ENCODE data around the gene VMP1. TPM values are rescaled to one million over a fixed set of nuclear protein-coding genes. Genes with fewer than 3 reads are reported as not detected.
"Not testable (repeated sequence)": the region's sequence is repeated elsewhere in the genome, so short reads cannot be mapped to it uniquely, and the experiment has no call there.

Gene VMP1
- polyA plus RNA-seq, 1 experiment: 105 TPM

- no peak for DNase-seq (ENCODE audit: low read depth)
- POLR2A ChIA-PET: interaction anchor here (0.5 to 0.6 kb wide), 2 partner anchors 8 to 28 kb away, joined by 3 read pairs; no protein-coding TSS in a partner anchor
- TF ChIP-seq CTCF (IDR thresholded peaks at IDR 0.05; ENCODE audit: insufficient read depth, low read depth, low read length): no peak
- CTCF ChIA-PET: interaction anchor here (0.8 kb wide), 1 partner anchor 22 kb away, joined by 3 read pairs; no protein-coding TSS in a partner anchor
- Histone ChIP-seq H3K27me3 (ENCODE audit: control insufficient read depth, insufficient read depth, low read length) (no peaks in the 10 kb centered on the region), H3K4me3 (ENCODE audit: low read depth, low read length) (no peak overlapping the region), H3K36me3 (ENCODE audit: control insufficient read depth, insufficient read depth, low read length) (no peaks in the 10 kb centered on the region)
Measured at GRCh38 chr17:59800530-59800942, 93.1 kb downstream of the VMP1 start.

DNA sequence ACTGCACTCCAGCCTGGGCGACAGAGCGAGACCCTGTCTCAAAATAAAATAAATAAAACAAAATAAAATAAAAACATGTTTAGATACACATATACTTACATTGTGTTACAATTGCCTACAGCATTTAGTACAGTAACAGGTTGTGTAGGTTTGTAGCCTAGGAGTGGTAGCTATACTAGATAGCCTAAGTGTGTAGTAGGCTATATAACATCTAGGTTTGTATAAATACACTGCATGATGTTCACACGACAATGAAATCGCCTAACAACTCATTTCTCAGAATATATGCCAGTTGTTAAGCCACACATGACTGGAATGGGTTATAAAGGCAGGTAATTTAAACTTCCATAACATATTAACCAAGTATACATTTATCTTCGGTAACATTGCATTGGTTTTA is 94.7 kb downstream of the VMP1 start:
- POLR2A ChIA-PET: no interaction called here
- Histone ChIP-seq H3K27me3 (ENCODE audit: control insufficient read depth, insufficient read depth, low read length) (no peaks in the 10 kb centered on the region), H3K4me3 (ENCODE audit: low read depth, low read length) (no peak overlapping the region), H3K36me3 (ENCODE audit: control insufficient read depth, insufficient read depth, low read length) (no peaks in the 10 kb centered on the region)
- TF ChIP-seq CTCF (IDR thresholded peaks at IDR 0.05; ENCODE audit: insufficient read depth, low read depth, low read length): no peak
- CTCF ChIA-PET: interaction anchor here (2.1 kb wide), 1 partner anchor 14 kb away, joined by 4 read pairs; no protein-coding TSS in a partner anchor
- DNase-seq (ENCODE audit: low read depth): no peak

GRCh38 chr17:59804901-59805465 is 97.5 kb downstream of the VMP1 start:
- ChIA-PET POLR2A (interaction anchor here (0.5 kb wide), 1 partner anchor 51 kb away, joined by 13 read pairs; no protein-coding TSS in a partner anchor), CTCF (no interaction called here)
- no peaks in the 10 kb centered on the region for H3K27me3 ChIP-seq (ENCODE audit: control insufficient read depth, insufficient read depth, low read length)

DNA sequence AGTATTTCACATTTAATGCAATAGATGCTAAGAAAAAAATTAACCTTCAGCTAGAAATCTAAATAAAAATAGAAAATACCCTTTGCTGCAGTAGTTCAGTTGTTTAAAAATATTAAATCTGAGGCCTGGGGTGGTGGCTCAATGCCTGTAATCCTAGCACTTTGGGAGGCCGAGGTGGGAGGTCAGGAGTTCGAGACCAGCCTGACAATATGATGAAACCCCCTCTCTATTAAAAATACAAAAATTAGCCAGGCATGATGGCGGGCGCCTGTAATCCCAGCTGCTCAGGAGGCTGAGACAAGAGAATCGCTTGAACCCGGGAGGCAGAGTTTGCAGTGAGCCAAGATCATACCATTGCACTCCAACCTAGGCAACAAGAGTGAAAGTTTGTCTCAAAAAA is 98.9 kb downstream of the VMP1 start:
- not testable (repeated sequence) for H3K27me3 ChIP-seq (ENCODE audit: control insufficient read depth, insufficient read depth, low read length); H3K36me3 ChIP-seq (ENCODE audit: control insufficient read depth, insufficient read depth, low read length); H3K4me3 ChIP-seq (ENCODE audit: low read depth, low read length); DNase-seq (ENCODE audit: low read depth)
- CTCF ChIA-PET: interaction anchor here (0.7 kb wide), 1 partner anchor 94 kb away, joined by 3 read pairs; no protein-coding TSS in a partner anchor
- POLR2A ChIA-PET: interaction anchor here (0.7 kb wide), 2 partner anchors 37 to 52 kb away, joined by 9 to 12 read pairs; no protein-coding TSS in a partner anchor

More at GRCh38 chr17:59804901-59805465, 97.5 kb downstream of the VMP1 start:
- no peaks in the 10 kb centered on the region for H3K36me3 ChIP-seq (ENCODE audit: control insufficient read depth, insufficient read depth, low read length)
- TF ChIP-seq CTCF (IDR thresholded peaks at IDR 0.05; ENCODE audit: insufficient read depth, low read depth, low read length): no peak
- no peak for DNase-seq (ENCODE audit: low read depth)
- H3K4me3 ChIP-seq (ENCODE audit: low read depth, low read length): no peak overlapping the region

- ChIA-PET CTCF (interaction anchor here (0.7 kb wide), 1 partner anchor 10 kb away, joined by 3 read pairs; no protein-coding TSS in a partner anchor), POLR2A (interaction anchor here (0.6 to 1.7 kb wide), 3 partner anchors 21 to 42 kb away, joined by 3 to 4 read pairs (median 4); no protein-coding TSS in a partner anchor)
- Histone ChIP-seq H3K36me3 (ENCODE audit: control insufficient read depth, insufficient read depth, low read length) (no peaks in the 10 kb centered on the region), H3K27me3 (ENCODE audit: control insufficient read depth, insufficient read depth, low read length) (no peaks in the 10 kb centered on the region), H3K4me3 (ENCODE audit: low read depth, low read length) (no peak overlapping the region)
- DNase-seq (ENCODE audit: low read depth): no peak
- no peak for TF ChIP-seq CTCF (IDR thresholded peaks at IDR 0.05; ENCODE audit: insufficient read depth, low read depth, low read length)
Measured at GRCh38 chr17:59807892-59808509, 100.5 kb downstream of the VMP1 start.
